Activated T-cell treated with anti-CD3 and anti-CD28 coated beads for 4 hours (primary cell): ENCODE measurements around the gene CD247.

Experiments
- DNase-seq: peaks from one replicate; pipeline ENCODE4 v3.0.0-alpha.2; 2020

CD247 gene

DNA sequence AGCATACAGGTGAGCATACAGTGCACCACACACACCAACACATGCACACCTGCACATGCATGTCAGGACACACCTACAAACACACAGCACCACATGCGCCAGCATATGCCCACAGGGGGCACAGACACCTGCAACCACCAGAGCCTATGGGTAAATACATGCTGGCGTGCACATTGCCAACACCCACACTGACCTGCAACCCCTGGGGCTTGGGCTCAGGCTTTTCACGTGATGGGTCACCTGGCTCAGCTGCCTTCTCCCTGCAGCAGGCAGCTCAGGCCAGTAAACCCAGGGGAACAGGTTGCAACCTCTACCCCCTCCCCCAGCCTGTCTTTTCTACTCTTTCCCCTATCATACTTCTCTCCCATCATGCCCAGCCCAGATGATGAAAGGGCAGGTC, 8.1 kb downstream of the CD247 start:
- DNase-seq = no peak

DNA sequence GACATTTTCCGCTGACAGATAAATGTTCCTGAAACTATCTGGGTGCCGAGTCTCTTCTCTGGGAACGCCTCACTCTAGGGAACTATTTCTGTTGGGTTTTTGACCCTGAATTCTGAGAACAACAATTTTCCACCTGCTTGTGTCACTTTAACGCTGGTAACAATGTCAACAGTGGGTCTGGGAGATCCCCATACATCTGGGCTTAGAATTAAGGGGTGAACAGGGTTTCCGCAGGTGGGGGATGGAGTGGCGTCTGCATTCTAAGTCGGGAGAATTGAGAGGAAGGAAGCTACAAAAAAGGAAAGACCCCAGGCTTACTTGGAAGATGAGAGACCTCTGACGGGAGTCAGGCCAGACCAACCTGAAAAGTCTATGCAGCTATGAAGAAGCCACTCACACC, 8.7 kb downstream of the CD247 start:
- no peak for DNase-seq

DNA sequence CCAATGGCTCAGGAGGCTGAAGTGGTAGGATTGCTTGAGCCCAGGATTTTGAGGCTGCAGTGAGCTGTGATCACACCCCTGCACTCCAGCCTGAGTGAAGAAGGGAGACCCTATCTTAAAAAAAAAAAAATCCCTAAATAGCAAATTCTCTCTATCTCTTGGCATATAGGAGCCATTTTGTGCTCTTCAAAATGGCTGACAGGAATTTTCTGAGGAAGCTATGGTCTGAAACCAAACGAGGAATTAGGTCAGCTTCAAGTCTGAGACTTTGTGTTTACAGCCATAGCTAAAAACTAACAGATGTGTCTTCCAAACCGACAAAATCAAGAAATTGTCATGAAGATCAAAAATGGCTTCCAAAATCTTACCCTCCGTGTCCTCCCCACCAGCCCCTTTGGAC, 10.6 kb downstream of the CD247 start:
- DNase-seq = no peak

DNA sequence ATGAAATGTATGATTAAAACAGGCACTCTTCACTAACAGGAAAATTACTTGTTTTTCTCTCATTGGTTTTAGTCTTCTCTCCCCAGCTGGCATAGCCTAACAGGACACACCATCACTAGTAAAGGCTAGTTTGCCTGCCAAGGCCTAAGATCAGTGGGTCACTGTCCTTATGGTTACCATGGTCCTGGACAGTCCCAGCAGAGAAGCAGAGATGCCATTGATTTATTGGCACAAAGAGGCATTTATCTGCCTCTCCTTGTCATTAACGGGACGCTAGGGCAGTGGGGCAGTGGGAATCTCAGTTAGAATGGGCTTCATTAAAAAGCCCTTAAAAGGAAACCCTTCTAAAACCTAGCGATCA, 13.9 kb downstream of the CD247 start:
- DNase-seq = no peak

DNA sequence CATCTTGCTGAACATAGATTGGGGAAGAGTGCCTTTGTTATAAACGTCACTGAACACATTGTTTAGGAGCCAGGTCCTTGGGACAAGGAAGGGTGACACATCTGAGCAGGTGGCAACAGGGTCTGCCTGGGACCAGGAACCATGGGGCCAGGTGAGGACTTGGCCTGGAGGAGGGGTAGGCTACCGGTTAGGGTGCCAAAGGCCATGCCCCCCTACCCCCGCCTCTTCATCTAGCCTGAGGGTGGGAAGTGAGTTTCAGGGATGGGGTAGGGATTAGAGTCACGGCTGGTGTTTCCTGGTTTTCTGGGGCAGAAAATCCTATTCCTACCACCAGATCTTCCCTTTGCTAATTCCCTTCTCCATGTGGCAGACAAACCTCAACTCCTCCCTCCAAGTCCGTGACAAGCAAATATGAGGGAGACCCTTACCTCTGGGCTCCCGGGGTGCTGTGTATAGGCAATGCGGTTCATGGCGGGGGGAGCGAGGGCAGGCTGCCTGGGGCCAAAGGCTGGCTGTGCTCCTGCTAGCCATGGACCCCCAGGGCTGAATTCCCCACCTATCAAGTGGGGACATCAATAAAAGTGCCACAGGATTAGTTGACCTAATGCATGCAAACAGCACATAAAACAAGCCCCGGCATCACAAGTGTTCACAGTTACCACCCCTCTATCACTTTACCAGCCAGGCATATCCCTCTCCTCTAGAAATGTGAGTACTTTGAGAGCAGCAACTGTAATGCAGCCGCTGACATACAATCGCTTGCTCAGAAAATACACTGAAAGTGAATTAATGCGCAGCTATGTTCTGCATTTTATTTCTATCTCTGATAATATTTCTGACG, 14.5 kb downstream of the CD247 start:
- no peak for DNase-seq

DNA sequence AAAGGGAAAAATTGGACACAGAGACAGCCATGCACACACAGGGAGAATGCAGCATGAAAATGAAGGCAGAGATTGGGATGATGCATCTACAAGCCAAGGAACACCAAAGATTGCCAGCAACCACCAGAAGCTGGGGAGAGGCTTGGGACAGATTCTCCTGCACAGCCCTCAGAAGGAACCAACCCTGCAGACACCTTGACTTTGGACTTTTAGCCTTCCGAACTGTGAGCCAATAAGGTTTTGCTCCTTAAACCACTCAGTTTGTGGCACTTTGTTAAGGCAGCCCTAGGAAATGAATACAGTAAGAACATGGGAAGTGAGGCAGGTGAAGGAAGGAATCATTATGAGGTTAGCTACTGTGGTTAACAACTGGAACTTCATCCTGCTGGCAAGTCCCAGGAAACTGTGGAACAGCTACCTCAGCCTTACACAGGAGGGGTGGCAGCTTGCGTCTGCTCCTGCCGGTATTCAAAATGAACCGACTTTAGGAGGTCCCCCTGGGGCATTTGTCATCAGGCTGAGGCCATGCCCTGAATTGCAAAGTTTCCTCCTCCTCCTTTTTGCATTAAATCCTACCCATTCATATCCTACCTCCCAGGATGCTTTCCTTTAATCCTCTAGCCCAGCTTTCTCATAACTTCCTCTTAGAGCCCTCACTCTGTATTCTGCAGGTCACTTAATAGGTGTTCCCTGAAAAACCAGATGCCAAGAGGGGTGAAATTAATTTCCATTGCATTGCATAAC, 15.4 kb downstream of the CD247 start:
- no peak for DNase-seq

DNA sequence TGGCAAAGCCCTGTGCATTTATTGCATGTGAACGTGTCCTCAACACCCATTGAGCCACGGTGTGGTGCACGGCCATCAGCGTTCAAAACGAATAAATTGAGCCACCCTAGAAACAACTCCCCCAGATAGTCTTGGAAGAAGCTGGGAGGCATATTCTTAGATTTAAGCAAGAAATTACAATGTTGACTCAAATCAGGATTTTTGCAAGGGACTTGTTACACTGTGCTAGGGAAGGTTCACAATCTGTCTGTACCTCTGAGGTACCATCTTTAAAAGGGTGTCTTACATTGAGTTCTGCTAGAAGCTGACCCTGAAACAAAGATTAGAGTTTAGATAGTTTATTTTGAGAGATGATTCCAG, 16.2 kb downstream of the CD247 start:
- no peak for DNase-seq

DNA sequence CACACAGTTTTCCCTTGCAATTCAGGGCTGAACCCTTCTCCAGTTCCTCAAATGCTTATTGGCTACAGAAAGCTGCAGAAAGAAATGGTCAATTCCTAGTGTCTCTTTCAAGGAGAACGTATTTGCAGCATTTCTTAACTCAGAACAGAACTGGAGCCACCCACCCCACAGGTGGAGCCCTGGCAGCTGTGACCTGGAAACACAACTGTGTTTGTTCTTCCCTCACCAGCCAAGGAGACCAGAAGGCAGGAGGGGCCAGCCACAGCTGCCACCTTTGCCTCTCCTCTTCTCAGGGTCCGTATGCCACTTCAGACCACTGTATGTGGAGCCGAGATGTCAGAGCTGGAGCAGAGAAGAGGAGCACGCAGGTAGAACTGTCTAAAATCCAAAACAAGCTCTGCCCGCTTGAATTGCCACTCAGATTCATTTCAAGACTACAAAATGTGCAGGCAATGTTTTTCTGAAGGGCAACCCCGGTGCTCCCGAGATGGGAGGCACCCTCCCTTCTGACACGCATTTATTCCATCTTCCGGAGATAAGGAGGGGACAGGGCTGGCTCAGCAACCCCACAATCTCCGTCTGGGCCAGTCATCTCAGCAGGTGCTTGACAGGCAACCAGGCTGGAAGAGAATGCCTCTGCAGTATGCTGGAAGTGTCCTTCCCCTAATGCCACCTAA, 16.7 kb downstream of the CD247 start:
- DNase-seq = no peak

DNA sequence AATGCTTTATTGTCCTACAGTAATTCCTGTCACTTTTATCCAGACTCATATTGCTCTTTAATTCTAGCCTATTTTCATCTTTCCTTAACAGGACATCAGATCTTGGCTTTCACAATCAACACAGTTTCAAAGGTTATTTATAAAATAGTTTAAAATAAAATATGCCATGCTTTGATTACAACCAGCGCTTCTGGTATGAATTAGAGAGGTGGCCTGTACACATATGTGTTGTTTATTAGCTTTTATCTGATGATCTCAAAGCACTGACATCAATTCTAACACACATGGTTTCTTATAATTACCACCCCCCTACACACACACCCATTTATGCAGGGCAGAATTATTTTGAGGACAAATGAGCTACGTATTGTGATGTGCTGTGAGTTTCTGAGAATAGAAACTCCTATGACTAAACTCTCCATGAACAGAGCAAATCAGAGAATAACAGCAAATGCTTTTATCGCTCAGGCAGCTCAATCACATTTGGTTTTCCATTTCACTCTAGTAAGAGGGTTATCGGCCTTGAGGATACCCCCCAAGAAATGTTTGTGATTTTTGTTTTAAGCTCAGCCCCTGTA, 18.0 kb downstream of the CD247 start:
- no peak for DNase-seq

DNA sequence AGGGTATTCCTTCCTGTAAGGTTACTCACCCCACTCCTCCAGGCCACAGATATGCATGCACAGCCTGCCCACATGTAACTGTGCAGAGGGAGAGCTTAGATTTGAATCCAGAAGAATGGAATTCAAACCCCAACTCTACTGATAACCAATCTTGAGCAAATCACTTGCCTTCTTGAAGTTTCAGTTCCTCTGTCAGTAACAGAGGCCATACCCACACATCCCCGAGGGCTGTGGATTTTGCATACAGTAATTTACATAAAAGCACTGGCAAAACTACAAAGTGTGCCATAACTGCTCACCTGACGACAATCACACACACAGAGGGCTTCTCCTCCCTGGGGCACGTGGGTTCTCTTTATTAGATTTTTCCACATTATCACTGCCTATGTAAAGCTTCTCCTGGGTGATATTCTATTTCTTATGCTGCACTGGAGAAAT, 18.6 kb downstream of the CD247 start:
- no peak for DNase-seq

DNA sequence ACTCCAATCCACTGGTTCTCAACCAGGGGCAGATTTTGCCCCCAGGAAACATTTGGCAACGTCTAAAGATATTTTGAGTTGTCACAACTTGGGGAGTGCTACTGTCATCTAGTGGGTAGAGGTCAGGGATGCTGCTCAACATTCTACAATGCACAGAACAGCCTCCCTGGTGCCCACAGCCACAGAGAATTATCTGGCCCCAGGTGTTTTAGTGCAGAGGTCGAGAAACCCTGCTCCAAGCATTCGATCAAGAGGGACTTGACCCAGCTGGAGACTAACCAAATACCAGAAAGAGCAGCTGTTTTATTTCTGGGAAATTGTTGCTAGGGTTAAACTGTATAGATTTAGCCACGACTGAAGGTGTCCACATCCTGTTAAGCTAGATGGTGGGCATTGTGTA, 19.2 kb downstream of the CD247 start:
- DNase-seq = no peak

DNA sequence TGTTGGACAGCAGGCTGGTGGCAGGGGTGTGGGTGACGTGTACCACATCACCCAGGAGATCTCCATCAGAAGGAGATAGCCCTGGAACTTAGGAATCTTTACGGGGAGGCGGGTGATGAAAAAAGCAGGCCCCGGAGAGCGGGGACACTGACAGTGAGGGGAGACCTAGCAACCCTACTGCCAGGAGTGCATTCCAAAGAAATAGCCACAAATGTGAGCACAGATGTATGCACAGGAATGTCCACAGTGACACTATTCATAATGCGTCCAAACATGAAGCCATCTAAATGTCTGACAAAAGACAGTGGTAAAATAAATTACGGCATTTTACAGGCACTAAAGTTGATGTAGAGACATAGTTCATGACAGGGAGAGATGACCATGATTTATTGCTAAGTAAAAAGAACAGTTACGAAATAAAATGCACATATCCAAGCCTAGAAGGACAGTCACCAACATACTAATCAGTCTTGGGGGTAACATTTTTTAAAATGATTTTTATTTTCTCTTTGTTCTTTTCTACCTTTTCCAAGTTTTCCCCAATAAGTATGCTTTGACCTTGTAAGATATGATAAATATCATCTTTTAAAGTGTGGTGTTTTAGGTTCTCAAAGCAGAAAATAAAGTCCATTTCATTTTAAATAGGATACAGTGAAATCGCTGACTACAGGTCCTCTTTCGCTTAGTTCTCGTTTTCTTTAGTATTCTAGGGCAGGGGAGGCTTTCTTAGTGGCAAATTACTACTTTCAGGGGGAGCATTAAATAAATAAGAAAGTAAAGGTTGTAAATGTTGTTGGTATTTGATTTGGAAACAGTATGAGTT, 21.3 kb downstream of the CD247 start:
- DNase-seq = no peak

DNA sequence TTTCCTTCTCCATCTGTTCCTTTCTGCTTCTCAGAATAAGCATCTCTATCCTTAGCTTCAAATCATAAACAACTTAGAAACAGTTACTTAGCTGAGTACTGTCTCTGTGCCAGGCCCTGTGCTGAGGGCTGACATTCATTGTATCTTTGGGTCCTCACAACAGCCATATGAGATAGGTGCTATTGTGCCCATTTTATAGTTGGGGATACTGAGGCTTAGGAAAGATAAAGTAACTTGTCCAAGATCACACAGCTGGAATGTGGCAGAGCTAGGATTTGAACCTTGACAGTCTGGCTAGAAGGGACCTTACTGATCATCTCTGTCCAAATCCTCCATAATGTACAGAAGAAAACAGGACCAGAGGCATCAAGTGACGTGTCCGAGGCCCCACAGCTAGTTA, 25.0 kb downstream of the CD247 start:
- DNase-seq = no peak

DNA sequence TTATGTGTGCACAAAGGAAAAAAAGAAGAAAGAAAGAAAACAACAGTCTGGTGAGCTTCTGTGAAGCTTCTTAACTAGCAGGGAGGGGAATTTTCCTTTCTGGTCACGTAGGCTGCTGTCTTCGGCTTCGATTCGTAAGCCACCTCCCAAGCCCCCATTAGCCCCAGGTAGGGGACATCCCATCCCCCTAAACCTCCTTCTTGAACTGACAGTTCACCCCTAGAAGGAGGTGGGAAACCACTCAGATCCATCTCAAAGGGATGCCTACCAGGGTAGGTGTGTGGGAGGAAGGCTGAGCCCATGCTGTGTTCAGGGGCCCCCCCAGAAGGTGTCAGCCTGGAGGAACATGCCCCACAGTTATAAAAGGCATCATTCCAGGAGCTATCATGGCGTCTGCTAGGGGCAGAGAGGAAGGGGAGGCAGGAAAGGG, 25.8 kb downstream of the CD247 start:
- no peak for DNase-seq

DNA sequence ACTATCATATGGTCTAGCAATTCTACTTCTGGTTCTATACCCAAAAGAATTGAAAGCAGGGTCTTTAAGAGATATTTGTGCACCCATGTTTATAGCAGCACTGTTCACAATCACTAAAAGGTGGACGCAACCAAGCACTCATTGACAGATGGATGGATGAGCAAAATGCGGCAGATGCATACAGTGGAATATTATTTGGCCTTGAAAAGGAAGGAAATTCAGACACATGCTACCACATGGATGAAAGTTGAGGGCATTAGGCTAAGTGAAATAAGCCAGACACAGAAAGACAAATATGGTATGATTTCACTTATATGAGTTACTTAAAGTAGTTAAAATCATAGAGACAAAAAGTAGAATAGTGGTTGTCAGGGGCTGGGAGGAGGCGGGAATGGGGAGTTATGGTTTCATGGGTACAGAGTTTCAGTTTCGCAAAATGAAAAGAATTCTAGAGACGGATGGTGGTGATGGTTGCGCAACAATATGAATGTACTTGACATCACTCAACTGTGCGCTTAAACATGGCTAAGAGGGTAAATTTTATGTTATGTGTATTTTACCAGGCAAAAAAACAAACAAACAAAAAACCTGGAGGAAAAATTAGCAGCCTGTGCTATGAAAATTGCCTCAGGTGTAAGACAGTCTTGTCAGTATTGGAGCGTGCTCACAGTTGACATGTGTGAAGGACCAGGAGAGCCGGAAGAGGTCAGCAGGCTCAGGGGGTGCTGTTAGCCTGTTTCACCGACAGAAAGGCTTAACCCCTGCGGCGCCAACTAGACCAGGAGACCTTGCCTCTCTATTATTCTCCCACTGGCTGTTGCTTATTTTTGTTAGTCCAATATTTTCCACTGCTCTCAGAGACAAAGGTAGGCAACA, 26.5 kb downstream of the CD247 start:
- no peak for DNase-seq

DNA sequence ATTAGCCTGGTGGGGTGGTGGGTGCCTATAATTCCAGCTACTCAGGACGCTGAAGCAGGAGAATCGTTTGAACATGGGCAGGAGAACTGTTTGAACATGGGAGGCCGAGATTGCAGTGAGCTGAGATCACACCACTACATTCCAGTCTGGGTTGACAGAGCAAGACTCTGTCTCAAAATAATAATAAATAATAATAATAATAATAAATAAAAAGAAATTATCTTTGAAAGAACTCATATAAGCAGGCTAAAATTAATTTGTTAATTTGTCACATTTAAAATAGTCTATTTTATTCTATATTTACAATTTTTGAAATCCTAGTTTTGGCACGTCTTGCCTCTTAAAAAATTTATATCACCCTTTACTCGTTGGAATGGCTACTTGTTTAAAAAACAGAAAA, 27.6 kb downstream of the CD247 start:
- DNase-seq = no peak

DNA sequence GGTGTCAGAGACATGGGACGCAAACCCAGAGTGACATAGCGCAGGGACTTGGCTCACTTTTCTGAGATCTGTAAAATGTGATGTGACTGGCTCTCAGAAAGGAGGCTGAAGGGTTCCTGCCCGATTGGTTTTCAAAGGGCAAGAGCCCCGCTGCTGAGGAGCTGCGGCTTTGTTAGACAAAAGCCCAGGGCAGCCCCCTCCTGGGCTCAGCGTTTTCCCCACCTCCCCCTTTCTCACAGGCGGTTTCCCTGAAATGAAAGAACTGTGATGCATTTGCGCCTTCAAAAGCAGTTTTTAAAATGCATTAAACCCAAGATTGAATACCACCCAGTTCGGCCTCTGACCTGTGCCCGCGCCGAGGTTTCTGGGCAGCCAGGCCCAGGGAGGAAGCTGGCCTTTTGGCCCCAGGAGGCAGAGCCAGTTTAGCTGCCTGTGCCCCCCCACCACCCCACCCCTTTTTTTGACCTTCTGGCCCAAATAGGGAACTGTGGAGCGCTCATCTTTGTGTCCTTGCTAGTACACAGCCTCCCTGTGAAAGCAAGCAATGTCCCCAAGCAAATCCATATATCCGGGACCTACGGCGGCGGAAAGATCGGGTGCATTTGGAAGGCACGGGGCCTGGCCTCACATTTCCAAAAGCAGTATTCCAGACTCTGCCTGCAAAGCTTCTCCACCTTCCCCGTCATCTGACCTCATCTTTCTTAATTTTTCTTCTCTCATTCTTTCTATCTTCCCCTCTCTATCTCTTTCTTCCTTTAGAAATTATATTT, 28.6 kb downstream of the CD247 start:
- DNase-seq = no peak

DNA sequence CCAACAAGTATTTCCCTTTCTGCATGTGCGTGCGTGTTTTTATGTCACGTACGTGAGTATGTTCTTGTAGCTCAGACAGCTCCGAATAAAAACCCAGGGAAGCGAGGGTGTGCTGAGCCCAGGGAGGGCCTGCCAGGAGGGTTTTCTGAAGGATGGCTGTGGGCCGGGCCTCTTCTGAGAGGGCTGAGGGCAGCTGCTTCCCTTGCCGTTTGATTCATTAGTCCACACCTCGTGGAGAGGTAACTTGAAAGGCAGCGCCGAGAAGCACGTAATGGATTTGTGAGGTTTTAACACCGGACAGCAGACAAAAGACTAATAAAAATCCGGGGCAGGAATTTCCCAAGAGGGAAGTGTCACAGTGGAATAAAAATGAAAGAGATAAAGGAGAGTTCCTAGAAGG, 29.5 kb downstream of the CD247 start:
- no peak for DNase-seq

DNA sequence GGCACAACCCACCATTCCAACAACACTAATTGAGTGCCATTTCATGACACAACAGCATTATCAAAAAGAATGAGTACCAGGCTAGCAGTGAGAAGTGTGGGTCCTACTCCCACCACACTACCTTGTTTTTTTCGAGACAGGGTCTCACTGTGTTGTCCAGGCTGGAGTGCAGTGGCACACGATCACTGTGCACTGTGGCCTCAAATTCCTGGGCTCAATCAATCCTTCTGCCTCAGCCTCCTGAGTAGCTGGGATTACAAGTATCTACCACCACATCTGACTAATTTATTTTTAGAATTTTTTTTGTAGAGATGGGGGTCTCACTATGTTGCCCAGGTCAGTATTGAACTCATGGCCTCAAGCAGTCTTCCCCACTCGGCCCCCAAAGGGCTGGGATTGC, 30.7 kb downstream of the CD247 start:
- DNase-seq = no peak

DNA sequence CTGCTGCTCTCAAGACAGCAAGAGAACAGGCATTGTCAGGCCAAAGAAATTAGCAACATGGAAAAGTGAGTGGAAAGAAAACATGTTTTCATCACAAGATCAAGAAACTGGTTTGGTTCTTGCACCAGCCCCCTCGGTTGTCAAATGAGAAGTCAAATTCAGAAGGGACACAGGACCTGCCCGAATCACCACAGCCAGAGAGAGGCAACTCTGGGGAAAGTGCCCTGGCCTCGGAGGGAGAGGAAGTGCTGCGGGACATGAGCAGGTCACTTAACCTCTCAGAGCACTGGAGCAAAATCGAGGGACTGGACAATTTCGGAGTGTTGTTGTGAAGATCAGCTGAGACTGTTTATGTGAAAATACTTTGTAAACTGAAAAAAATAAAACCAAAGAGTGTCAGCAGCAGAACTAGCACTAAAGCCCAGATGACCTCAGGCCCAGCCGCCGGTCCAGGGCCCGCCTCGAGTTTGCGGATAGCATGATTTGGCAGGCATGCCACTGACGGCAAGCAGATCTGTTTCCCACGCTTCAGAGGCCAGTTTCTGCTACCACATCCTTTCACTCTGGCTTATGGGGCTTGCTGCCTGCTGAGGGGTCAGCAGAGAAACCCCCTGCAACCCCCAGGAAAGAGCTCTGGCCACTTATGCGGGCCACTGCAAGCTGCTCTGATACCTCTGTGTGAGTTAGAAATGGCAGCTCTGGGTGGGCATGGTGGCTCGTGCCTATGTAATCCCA, 32.1 kb downstream of the CD247 start:
- DNase-seq = no peak
